ENCODE results near the gene SS18L1. TPM values are rescaled to one million over a fixed set of nuclear protein-coding genes. Genes with fewer than 3 reads are reported as not detected.

The SS18L1 gene
- total RNA-seq, 1 donor from 2014 or later: 16.3 TPM

DNA sequence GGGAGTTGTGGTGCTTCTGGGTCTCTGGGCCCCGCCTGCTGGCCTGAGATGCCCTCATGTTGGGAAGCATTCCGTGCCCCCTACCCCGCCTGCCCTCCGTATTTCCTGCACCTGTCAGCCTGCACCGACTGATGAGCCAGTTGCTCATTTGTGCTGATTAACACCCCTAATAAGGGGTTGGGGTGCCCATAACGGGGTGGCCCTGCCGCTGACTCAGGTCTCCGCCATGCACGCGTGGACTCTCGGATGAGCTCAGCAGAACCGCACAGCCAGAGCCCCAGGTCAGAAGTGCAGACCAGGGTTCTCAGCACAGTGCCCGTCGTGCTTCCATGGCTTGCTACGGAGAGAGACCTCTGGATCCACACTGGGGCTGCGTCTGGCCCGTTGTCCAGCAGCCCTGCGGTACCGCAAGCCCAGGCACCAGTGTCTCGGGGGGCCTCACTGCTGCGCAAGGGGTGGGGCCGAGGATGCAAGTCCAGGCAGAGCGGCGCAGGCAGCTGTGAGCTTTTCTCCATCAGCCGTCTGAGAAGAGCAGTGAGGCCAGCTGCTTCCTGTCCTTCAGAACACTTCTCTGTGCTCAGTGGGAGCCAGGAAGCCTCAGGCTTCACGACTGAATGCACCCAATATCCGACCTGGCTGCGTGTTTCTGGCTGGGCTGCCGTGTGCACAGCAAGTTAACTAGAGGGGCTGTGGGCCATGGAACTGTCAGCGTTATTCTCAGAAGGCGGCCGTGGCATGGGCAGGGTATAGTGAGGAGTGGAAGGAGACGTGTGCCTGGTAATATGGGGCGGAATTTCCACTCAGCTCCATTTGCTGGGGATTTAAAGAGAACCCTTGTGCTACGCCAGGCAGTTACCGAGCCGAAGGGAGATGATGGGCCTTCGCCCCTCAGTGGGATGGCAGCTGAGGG, 57.9 kb downstream of the SS18L1 start:
- Mint-ChIP-seq H3K27me3 (ENCODE audit: low read depth, unreplicated experiment) (no peaks in the 10 kb centered on the region), H3K4me1 (ENCODE audit: low read depth, unreplicated experiment) (no peaks in the 10 kb centered on the region), H3K9me3 (ENCODE audit: unreplicated experiment) (no peaks in the 10 kb centered on the region), H3K36me3 (ENCODE audit: low read depth, unreplicated experiment) (peaks cover 27% of the 10 kb centered on the region), H3K4me3 (ENCODE audit: unreplicated experiment) (no peak overlapping the region), H3K27ac (ENCODE audit: unreplicated experiment) (no peak overlapping the region)
- Histone ChIP-seq H3K9ac (ENCODE audit: low read length) (no peak overlapping the region), H2AFZ (ENCODE audit: low read depth, low read length) (no peak overlapping the region), H3K4me3 (ENCODE audit: insufficient read depth, low read depth, low read length) (no peak overlapping the region), H3K4me1 (ENCODE audit: insufficient read depth, low read length) (peaks cover 8% of the 10 kb centered on the region), H3K36me3 (ENCODE audit: insufficient read depth, low read length) (peaks cover 9% of the 10 kb centered on the region), H3K4me2 (ENCODE audit: low read length) (no peak overlapping the region), H3K79me2 (ENCODE audit: insufficient read depth, low read length) (no peaks in the 10 kb centered on the region), H3K9me3 (ENCODE audit: insufficient read depth, low read depth, low read length) (no peaks in the 10 kb centered on the region), H3K27me3 (ENCODE audit: insufficient read depth, low read length) (no peaks in the 10 kb centered on the region), H3K27ac (ENCODE audit: low read depth, low read length) (no peak overlapping the region), H4K20me1 (ENCODE audit: insufficient read depth, low read length) (peaks cover 6% of the 10 kb centered on the region)
- FAIRE-seq: no peak
- TF ChIP-seq CTCF (IDR thresholded peaks at IDR 0.05; ENCODE audit: insufficient read depth, low read depth, low read length) (no peak), EZH2 (IDR thresholded peaks at IDR 0.05; ENCODE audit: insufficient read depth, low read length) (no peak)
- no peak for DNase-seq (ENCODE audit: low read depth)

DNA sequence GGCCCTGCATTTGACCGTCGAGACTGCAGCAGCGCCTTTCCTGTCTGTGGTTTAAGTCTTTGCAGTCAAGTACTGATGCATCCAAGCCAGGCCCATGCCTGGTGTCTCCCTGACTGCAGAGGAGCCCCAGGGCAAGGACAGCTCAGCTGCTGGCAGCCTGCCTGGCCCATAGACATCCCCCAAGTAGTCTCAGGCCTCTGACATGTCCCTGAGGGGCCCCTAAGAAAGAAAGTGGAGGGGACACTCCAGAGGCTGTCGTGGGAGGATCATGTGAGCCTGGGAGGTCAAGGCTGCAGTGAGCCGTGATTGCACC, 58.5 kb downstream of the SS18L1 start:
- Histone ChIP-seq H3K36me3 (ENCODE audit: insufficient read depth, low read length) (peaks cover 9% of the 10 kb centered on the region), H2AFZ (ENCODE audit: low read depth, low read length) (no peak overlapping the region), H3K79me2 (ENCODE audit: insufficient read depth, low read length) (no peaks in the 10 kb centered on the region), H3K4me1 (ENCODE audit: insufficient read depth, low read length) (peaks cover 8% of the 10 kb centered on the region), H3K4me3 (ENCODE audit: insufficient read depth, low read depth, low read length) (no peak overlapping the region), H4K20me1 (ENCODE audit: insufficient read depth, low read length) (peaks cover 6% of the 10 kb centered on the region), H3K9me3 (ENCODE audit: insufficient read depth, low read depth, low read length) (no peaks in the 10 kb centered on the region), H3K4me2 (ENCODE audit: low read length) (no peak overlapping the region), H3K27ac (ENCODE audit: low read depth, low read length) (no peak overlapping the region), H3K27me3 (ENCODE audit: insufficient read depth, low read length) (no peaks in the 10 kb centered on the region), H3K9ac (ENCODE audit: low read length) (no peak overlapping the region)
- TF ChIP-seq EZH2 (IDR thresholded peaks at IDR 0.05; ENCODE audit: insufficient read depth, low read length) (no peak), CTCF (IDR thresholded peaks at IDR 0.05; ENCODE audit: insufficient read depth, low read depth, low read length) (no peak)
- Mint-ChIP-seq H3K36me3 (ENCODE audit: low read depth, unreplicated experiment) (peaks cover 28% of the 10 kb centered on the region), H3K9me3 (ENCODE audit: unreplicated experiment) (no peaks in the 10 kb centered on the region), H3K4me1 (ENCODE audit: low read depth, unreplicated experiment) (no peaks in the 10 kb centered on the region), H3K27me3 (ENCODE audit: low read depth, unreplicated experiment) (no peaks in the 10 kb centered on the region), H3K27ac (ENCODE audit: unreplicated experiment) (no peak overlapping the region), H3K4me3 (ENCODE audit: unreplicated experiment) (no peak overlapping the region)
- DNase-seq (ENCODE audit: low read depth) (no peak), FAIRE-seq (no peak)

Data from astrocyte (in vitro differentiated cells and primary cell).